Activated T-helper 2 cell treated with anti-CD3 and anti-CD28 coated beads, Interferon-gamma antibody, Interleukin-2, Interleukin-4, amounts not matched to agents 10 μg/mL and 5 μg/mL and 100 μg/mL, durations not matched to agents 14 hours and 24 hours and 36 hours (primary cell): ENCODE results near the gene MAGEB17. TPM values are rescaled to one million over a fixed set of nuclear protein-coding genes. Genes with fewer than 3 reads are reported as not detected.
"Not testable (repeated sequence)": the region's sequence is repeated elsewhere in the genome, so short reads cannot be mapped to it uniquely, and the experiment has no call there.

ENCODE experiments used
- DNase-seq: peaks from one replicate; pipeline ENCODE4 v3.0.0; 2021; ENCODE audit warnings: low spot score
- H3K27ac Mint-ChIP-seq: one replicate; pipeline ENCODE4 v1.8.0; 2021; ENCODE audit warnings: mixed read lengths
- H3K27me3 Mint-ChIP-seq: one replicate; pipeline ENCODE4 v1.8.0; 2021; ENCODE audit warnings: low read depth, mixed read lengths
- H3K36me3 Mint-ChIP-seq: one replicate; pipeline ENCODE4 v1.8.0; 2021; ENCODE audit warnings: low read depth, mixed read lengths
- H3K4me1 Mint-ChIP-seq: one replicate; pipeline ENCODE4 v1.8.0; 2021; ENCODE audit warnings: low read depth, mixed read lengths
- H3K4me3 Mint-ChIP-seq: one replicate; pipeline ENCODE4 v1.8.0; 2021; ENCODE audit warnings: low read depth, mild to moderate bottlenecking, moderate library complexity, mixed read lengths
- H3K9me3 Mint-ChIP-seq: one replicate; pipeline ENCODE4 v1.8.0; 2021; ENCODE audit warnings: mixed read lengths
- intact Hi-C: fragments of 100-400 bp; cut with micrococcal nuclease; formaldehyde crosslinking; loops from one replicate; pipeline ENCODE4 v1.15.1; 2023
- total RNA-seq: library from RNA; stranded (reverse); gene quantifications from 2 replicates; pipeline ENCODE4 v1.2.3, GENCODE V29; 2022

The MAGEB17 gene
- total RNA-seq, 1 donor from 2014 or later = not detected

DNA sequence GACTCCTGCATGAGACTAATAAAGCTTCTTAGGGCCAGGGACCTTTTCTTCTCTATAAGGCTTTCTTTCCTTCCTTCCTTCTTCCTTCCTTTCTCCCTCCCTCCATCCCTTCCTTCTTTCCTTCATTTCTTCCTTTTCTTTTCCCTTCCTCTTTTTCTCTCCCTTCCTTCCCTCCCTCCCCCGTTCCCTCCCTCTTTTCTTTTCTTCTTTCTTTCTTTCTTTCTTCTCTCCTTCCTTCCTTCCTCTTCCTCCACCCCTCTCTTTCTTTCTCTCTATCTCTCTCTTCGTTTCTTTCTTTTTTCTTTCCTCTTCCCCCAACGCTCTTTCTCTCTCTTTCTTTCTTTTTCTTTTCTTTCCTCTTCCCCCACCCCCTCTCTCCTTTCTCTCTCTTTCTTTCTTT lies 2.5 kb upstream of the MAGEB17 start:
- Mint-ChIP-seq H3K27ac (no peak overlapping the region), H3K4me1 (no peaks in the 10 kb centered on the region), H3K4me3 (no peak overlapping the region), H3K36me3 (no peaks in the 10 kb centered on the region), H3K27me3 (peaks cover 3% of the 10 kb centered on the region), H3K9me3 (no peaks in the 10 kb centered on the region)
- no peak for DNase-seq
- intact Hi-C loops = no loop called here

DNA sequence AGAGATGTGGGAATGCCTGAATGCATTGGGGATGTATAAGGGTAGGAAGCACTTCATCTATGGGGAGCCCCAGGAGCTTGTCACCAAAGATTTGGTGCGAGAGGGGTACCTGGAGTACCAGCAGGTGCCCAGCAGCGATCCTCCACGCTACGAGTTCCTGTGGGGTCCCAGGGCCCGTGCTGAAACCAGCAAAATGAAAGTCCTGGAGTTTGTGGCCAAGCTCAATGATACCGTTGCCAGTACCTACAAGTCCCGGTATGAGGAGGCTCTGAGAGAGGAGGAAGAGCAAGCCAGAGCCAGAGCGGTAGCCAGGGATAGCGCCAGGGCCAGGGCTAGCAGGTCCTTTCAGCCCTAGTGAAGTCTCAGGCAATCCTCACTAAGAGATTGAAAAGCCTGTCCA lies 3.8 kb downstream of the MAGEB17 start:
- DNase-seq = no peak
- intact Hi-C loops = no loop called here
- Mint-ChIP-seq H3K4me1 (no peaks in the 10 kb centered on the region), H3K36me3 (no peaks in the 10 kb centered on the region), H3K4me3 (no peak overlapping the region), H3K9me3 (no peaks in the 10 kb centered on the region), H3K27ac (no peak overlapping the region), H3K27me3 (no peaks in the 10 kb centered on the region)

DNA sequence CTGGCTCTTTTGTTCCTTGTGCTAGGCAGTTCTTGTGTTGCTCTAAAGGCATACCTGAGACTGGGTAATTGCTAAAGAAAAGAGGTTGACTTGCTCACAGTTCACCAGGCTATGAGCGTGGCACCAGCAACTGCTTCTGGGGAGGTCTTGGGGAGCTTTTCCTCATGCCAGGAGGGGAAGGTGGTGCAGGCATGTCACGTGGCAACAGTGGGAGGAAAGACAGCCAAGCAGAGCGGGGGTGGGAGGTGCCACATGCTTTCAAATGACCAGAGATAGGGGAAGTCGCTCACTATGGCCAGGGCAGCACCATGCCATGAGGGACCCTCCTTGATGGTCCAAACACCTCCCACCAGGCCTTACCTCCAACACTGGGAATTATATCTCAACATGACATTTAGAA lies 4.7 kb downstream of the MAGEB17 start:
- Mint-ChIP-seq H3K4me3 (no peak overlapping the region), H3K27ac (no peak overlapping the region), H3K4me1 (no peaks in the 10 kb centered on the region), H3K36me3 (no peaks in the 10 kb centered on the region), H3K9me3 (no peaks in the 10 kb centered on the region), H3K27me3 (no peaks in the 10 kb centered on the region)
- no peak for DNase-seq
- intact Hi-C loops = no loop called here

- Mint-ChIP-seq H3K4me3 (no peak overlapping the region), H3K27ac (no peak overlapping the region), H3K27me3 (no peaks in the 10 kb centered on the region), H3K36me3 (no peaks in the 10 kb centered on the region), H3K9me3 (no peaks in the 10 kb centered on the region), H3K4me1 (no peaks in the 10 kb centered on the region)
- DNase-seq = no peak
- intact Hi-C loops = no loop called here
Measured at GRCh38 chrX:16172391-16172790, 5.1 kb downstream of the MAGEB17 start.

- H3K4me3 Mint-ChIP-seq = no peak overlapping the region
- no peaks in the 10 kb centered on the region for H3K9me3 Mint-ChIP-seq
- DNase-seq = no peak
- H3K27ac Mint-ChIP-seq = no peak overlapping the region
- H3K4me1 Mint-ChIP-seq = no peaks in the 10 kb centered on the region
- H3K36me3 Mint-ChIP-seq = no peaks in the 10 kb centered on the region
- H3K27me3 Mint-ChIP-seq = peaks cover 3% of the 10 kb centered on the region
- intact Hi-C loops = no loop called here
Measured at GRCh38 chrX:16175329-16176061, 8.2 kb downstream of the MAGEB17 start.

DNA sequence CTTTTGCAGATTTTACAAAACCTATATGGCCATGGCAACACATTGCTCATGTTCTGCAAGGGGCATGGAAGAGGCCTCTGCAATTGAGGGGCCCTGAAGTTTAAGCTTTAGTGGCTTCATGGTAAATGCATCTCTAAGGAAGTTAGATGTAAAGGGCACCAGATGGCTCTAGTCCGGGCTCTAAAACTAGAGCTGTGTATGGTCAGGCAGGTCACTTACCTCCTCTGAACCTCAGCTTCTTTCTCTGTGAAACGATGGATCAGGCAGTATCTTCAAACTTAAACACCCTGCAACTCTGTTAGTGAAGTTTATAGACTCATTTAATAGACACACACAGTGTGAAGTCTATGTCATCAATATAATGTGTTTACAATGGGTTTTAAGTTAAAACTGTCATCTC lies 10.0 kb downstream of the MAGEB17 start:
- H3K4me3 Mint-ChIP-seq = no peak overlapping the region
- intact Hi-C loops = no loop called here
- no peaks in the 10 kb centered on the region for H3K36me3 Mint-ChIP-seq
- no peak for DNase-seq
- H3K9me3 Mint-ChIP-seq = no peaks in the 10 kb centered on the region
- H3K27me3 Mint-ChIP-seq = peaks cover 3% of the 10 kb centered on the region
- H3K27ac Mint-ChIP-seq = no peak overlapping the region
- no peaks in the 10 kb centered on the region for H3K4me1 Mint-ChIP-seq

DNA sequence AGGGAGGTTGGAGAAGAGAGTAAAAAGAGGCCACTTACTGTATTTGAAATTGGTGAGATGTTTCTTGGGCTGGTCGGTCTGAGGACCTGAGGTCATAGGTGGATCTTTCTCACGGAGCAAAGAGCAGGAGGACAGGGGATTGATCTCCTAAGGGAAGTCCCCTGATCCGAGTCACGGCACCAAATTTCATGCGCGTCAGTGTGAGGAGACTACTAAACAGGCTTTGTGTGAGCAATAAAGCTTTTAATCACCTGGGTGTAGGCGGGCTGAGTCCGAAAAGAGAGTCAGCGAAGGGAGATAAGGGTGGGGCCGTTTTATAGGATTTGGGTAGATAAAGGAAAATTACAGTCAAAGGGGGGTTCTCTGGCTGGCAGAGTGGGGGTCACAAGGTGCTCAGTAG lies 16.6 kb downstream of the MAGEB17 start:
- H3K27me3 Mint-ChIP-seq, H3K36me3 Mint-ChIP-seq, H3K27ac Mint-ChIP-seq, H3K9me3 Mint-ChIP-seq, H3K4me3 Mint-ChIP-seq, H3K4me1 Mint-ChIP-seq, DNase-seq, intact Hi-C loops: not testable (repeated sequence)

DNA sequence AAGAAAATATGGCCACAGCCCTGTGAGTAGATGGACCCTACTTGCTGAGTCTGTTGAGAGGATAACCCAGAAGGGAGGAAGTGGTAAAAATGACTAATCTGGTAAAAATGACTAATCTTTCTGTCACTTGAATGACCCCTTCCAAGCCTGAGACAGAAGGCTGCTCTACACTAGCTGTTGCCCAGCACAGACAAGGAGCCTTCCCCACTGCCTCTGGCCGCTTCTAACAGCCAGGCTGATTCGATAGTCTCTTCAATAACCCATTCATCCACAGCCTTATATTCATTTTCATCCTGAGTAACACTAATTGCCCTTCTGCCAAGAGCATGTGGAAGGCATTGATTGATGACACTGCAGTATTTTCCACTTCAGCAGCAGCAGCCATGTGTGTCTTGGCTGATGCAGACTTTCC lies 18.4 kb downstream of the MAGEB17 start:
- Mint-ChIP-seq H3K27ac (no peak overlapping the region), H3K9me3 (no peaks in the 10 kb centered on the region), H3K4me3 (no peak overlapping the region), H3K27me3 (no peaks in the 10 kb centered on the region), H3K36me3 (no peaks in the 10 kb centered on the region), H3K4me1 (peaks cover 6% of the 10 kb centered on the region)
- intact Hi-C loops = no loop called here
- DNase-seq = no peak

GRCh38 chrX:16186380-16187007 lies 19.2 kb downstream of the MAGEB17 start:
- DNase-seq = no peak
- H3K27me3 Mint-ChIP-seq = no peaks in the 10 kb centered on the region
- H3K4me3 Mint-ChIP-seq = no peak overlapping the region
- intact Hi-C loops = no loop called here
- no peak overlapping the region for H3K27ac Mint-ChIP-seq
- no peaks in the 10 kb centered on the region for H3K36me3 Mint-ChIP-seq
- no peaks in the 10 kb centered on the region for H3K9me3 Mint-ChIP-seq
- peaks cover 6% of the 10 kb centered on the region for H3K4me1 Mint-ChIP-seq

- no peak overlapping the region for H3K27ac Mint-ChIP-seq
- DNase-seq = no peak
- intact Hi-C loops = no loop called here
- no peak overlapping the region for H3K4me3 Mint-ChIP-seq
- H3K36me3 Mint-ChIP-seq = no peaks in the 10 kb centered on the region
- H3K9me3 Mint-ChIP-seq = no peaks in the 10 kb centered on the region
- peaks cover 6% of the 10 kb centered on the region for H3K4me1 Mint-ChIP-seq
- no peaks in the 10 kb centered on the region for H3K27me3 Mint-ChIP-seq
Measured at GRCh38 chrX:16187024-16187760, 19.9 kb downstream of the MAGEB17 start.

DNA sequence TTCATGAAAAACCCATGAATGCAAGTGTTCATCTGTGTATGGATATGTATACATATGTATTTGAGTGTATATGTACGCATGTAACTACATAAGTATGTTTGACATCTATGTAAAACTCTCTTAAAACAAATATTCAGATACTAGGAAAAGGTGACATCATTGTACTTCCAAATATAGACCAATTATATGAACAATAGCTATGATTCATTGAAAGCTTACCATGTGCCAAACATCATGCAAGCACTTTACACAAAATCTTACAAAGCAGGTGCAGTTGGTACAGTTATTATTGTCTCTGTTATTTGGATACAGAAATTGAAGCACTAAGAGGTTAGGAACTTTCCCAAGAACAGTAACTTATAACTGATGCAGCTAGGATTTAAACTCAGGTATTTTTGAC lies 21.4 kb downstream of the MAGEB17 start:
- Mint-ChIP-seq H3K27me3 (no peaks in the 10 kb centered on the region), H3K4me1 (peaks cover 6% of the 10 kb centered on the region), H3K27ac (no peak overlapping the region), H3K4me3 (no peak overlapping the region), H3K36me3 (no peaks in the 10 kb centered on the region), H3K9me3 (no peaks in the 10 kb centered on the region)
- DNase-seq = no peak
- intact Hi-C loops = no loop called here

DNA sequence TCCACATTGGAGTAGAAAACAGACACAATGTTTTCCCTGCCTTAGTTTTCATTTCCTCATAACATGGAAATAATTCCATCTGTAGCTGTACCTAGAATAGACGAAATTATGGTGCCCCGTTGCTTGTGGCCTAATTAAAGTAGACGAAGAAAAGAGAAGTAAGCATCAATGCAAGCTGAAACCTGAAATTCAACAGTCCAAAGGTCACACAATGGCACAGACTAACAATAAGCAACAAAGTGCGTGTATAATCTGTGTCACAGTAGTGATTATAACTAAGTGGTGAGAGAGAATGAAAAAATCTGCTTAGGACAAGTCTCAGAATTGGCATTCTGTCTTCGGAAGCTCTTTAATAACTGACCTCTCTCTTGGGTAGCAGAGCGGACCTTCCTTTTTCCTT lies 24.3 kb downstream of the MAGEB17 start:
- intact Hi-C loops = no loop called here
- Mint-ChIP-seq H3K27me3 (no peaks in the 10 kb centered on the region), H3K4me3 (no peak overlapping the region), H3K9me3 (no peaks in the 10 kb centered on the region), H3K4me1 (no peaks in the 10 kb centered on the region), H3K36me3 (no peaks in the 10 kb centered on the region), H3K27ac (no peak overlapping the region)
- DNase-seq = no peak

- intact Hi-C loops = no loop called here
- no peak overlapping the region for H3K4me3 Mint-ChIP-seq
- H3K36me3 Mint-ChIP-seq = no peaks in the 10 kb centered on the region
- no peaks in the 10 kb centered on the region for H3K9me3 Mint-ChIP-seq
- DNase-seq = no peak
- peaks cover 2% of the 10 kb centered on the region for H3K27me3 Mint-ChIP-seq
- no peaks in the 10 kb centered on the region for H3K4me1 Mint-ChIP-seq
- no peak overlapping the region for H3K27ac Mint-ChIP-seq
Measured at GRCh38 chrX:16196829-16197228, 29.5 kb downstream of the MAGEB17 start.
